GM12878 (cell line): ENCODE data around the gene IQGAP2. TPM values are rescaled to one million over a fixed set of nuclear protein-coding genes. Genes with fewer than 3 reads are reported as not detected.

Source experiments
- ATAC-seq: fragments of 200-7000 bp; cut with Tn5 transposase; 3 replicates; pipeline ENCODE4 v1.9.1; 2020; ENCODE audit warnings: mild to moderate bottlenecking, moderate library complexity
- BruUV-seq: library from RNA; stranded (reverse); fragments of 400-500 nt; replicated peaks from 2 replicates; lab custom pipeline; 2021; lab: Mats Ljungman, UMichigan
- CTCF ChIA-PET: fragments of 300-600 bp; sonication (Branson Sonifier 250); formaldehyde crosslinking; extraction: SDS; loops from one replicate; lab custom pipeline; 2021; ENCODE audit warnings: inconsistent platforms; lab: Yijun Ruan, JAX
- POLR2A ChIA-PET: fragments of 350-600 bp; formaldehyde crosslinking; extraction: SDS; loops from one replicate; lab custom pipeline; 2021; ENCODE audit warnings: inconsistent platforms; lab: Charles Lee
- RAD21 ChIA-PET: fragments of 300-600 bp; sonication (Branson Sonifier 250); formaldehyde crosslinking; loops from one replicate; lab custom pipeline; 2023; ENCODE audit warnings: antibody characterized with exemption; ENCODE audit not compliant: unreplicated experiment; lab: Charles Lee
- SMC1A ChIA-PET: fragments of 300-600 bp; sonication (Branson Sonifier 250); formaldehyde crosslinking; loops from one replicate; lab custom pipeline; 2023; ENCODE audit not compliant: unreplicated experiment, uncharacterized antibody; lab: Charles Lee
- DNase-seq: peaks from one replicate; pipeline ENCODE4 v3.0.0-alpha.2; 2011; ENCODE audit warnings: low read depth, low spot score
- FAIRE-seq: peaks from 3 replicates; lab custom pipeline; 2011; peaks lifted over from hg19 to GRCh38; lab: Jason Lieb, UNC
- H2AFZ ChIP-seq: 2 replicates; pipeline ENCODE4 v1.6.0; 2011; ENCODE audit warnings: low read depth, low read length, control low read depth; ENCODE audit not compliant: control insufficient read depth
- H3K27ac ChIP-seq: 2 replicates; pipeline ENCODE4 v1.5.1; 2011; ENCODE audit warnings: control low read depth; ENCODE audit not compliant: control insufficient read depth, insufficient read depth
- H3K27me3 ChIP-seq, 2 experiments: replicated peaks in 1 of 2; 2 replicates each; pipeline versions ENCODE4 v1.6.0 to v1.6.1; 2011; ENCODE audit warnings: low read length in 1 of 2; ENCODE audit not compliant: control insufficient read depth in 2 of 2, insufficient read depth in 2 of 2
- H3K36me3 ChIP-seq, 2 experiments: 2 replicates each; pipeline ENCODE4 v1.5.1; 2011; ENCODE audit warnings: low read length in 1 of 2; ENCODE audit not compliant: control insufficient read depth in 2 of 2, insufficient read depth in 2 of 2
- H3K4me1 ChIP-seq: 2 replicates; pipeline ENCODE4 v1.6.1; 2011; ENCODE audit warnings: mild to moderate bottlenecking, low read length, moderate library complexity, mixed read lengths; ENCODE audit not compliant: control insufficient read depth, insufficient read depth
- H3K4me2 ChIP-seq: 2 replicates; pipeline ENCODE4 v1.6.0; 2011; ENCODE audit warnings: control low read depth; ENCODE audit not compliant: control insufficient read depth, insufficient read depth
- H3K4me3 ChIP-seq: fragments of 200-600 bp; sonication (generic); 2 replicates; pipeline ENCODE4 v1.5.1; 2016
- H3K79me2 ChIP-seq: 2 replicates; pipeline ENCODE4 v1.6.0; 2011; ENCODE audit warnings: low read length; ENCODE audit not compliant: control insufficient read depth, insufficient read depth
- H3K9ac ChIP-seq: 2 replicates; pipeline ENCODE4 v1.8.0; 2011; ENCODE audit warnings: low read length, control low read depth, mixed read lengths; ENCODE audit not compliant: control insufficient read depth, insufficient read depth
- H3K9me3 ChIP-seq: replicated peaks from 3 replicates; pipeline ENCODE4 v1.5.1; 2011; ENCODE audit warnings: mild to moderate bottlenecking, low read length; ENCODE audit not compliant: control insufficient read depth, insufficient read depth
- H4K20me1 ChIP-seq: 2 replicates; pipeline ENCODE4 v1.6.0; 2011; ENCODE audit not compliant: control insufficient read depth, insufficient read depth
- BCL3 ChIP-seq: IDR thresholded peaks from 2 replicates; pipeline ENCODE4 v1.6.1; 2011; ENCODE audit warnings: borderline replicate concordance, low read depth, mild to moderate bottlenecking, moderate library complexity, low read length; ENCODE audit not compliant: insufficient read depth, poor library complexity, severe bottlenecking
- CEBPZ ChIP-seq: fragments of 150-350 bp; IDR thresholded peaks from 2 replicates; pipeline ENCODE4 v1.6.1; 2016; ENCODE audit warnings: low read depth, low read length
- PAX5 ChIP-seq: IDR thresholded peaks from 2 replicates; pipeline ENCODE4 v1.6.1; 2011; ENCODE audit warnings: low read depth, low read length, borderline replicate concordance
- PKNOX1 ChIP-seq: fragments of 450-650 bp; IDR thresholded peaks from 2 replicates; pipeline ENCODE4 v1.6.1; 2016; ENCODE audit warnings: mild to moderate bottlenecking
- USF2 ChIP-seq: IDR thresholded peaks from 2 replicates; pipeline ENCODE4 v1.6.1; 2011; ENCODE audit warnings: low read depth, low read length, improper control_type of control experiment, borderline replicate concordance
- ZNF592 ChIP-seq: fragments of 450-650 bp; IDR thresholded peaks from 2 replicates; pipeline ENCODE4 v1.6.1; 2017; ENCODE audit warnings: mild to moderate bottlenecking, moderate library complexity
- WGBS: methylation state at CpG from one replicate; pipeline ENCODE4 v1.1.6; 2016; ENCODE audit warnings: low lambda C conversion rate; ENCODE audit not compliant: insufficient replicate concordance, insufficient coverage; ENCODE audit errors: missing lambda C conversion rate; 5-methylcytosine and 5-hydroxymethylcytosine counted together
- in situ Hi-C: fragments of 300-500 bp; cut with MboI; formaldehyde crosslinking; loops from 9 replicates; pipeline ENCODE4 v1.14.3; 2018; ENCODE audit warnings: mixed read lengths
- intact Hi-C: fragments of 100-400 bp; cut with micrococcal nuclease; formaldehyde crosslinking; loops from one replicate; pipeline ENCODE4 v1.14.2; 2022; ENCODE audit not compliant: unreplicated experiment
- polyA plus RNA-seq, 11 experiments: library from polyadenylated mRNA; depleted of rRNA in 4 of 11; unstranded in 6 of 11; stranded (reverse) in 5 of 11; fragments of >200 nt; fragmentation: Nextera tagmentation in 4 of 11; fragmentation: Illumina TruSeq in 1 of 11; extraction: Ambion mirVana in 4 of 11; extraction: Trizol in 1 of 11; gene quantifications; 1 replicate in 1 of 11; 2 replicates in 10 of 11; pipeline versions ENCODE4 v1.2.1 to v1.2.3, GENCODE V29; 2011 to 2016; ENCODE audit warnings: inconsistent platforms in 2 of 11, missing spikeins in 2 of 11, low read depth in 1 of 11
- total RNA-seq, 4 experiments: library from RNA; depleted of rRNA in 3 of 4; stranded (reverse); fragments of >200 nt in 3 of 4; fragmentation: Illumina TruSeq in 1 of 4; extraction: Trizol in 1 of 4; gene quantifications; 2 replicates each; pipeline versions ENCODE4 v1.2.1 to v1.2.3, GENCODE V29; 2013 to 2021

The IQGAP2 gene
- total and polyA plus RNA-seq, 10 of the 15 experiments (the other 5 are each of a cell fraction or from before 2014, with no cell fraction given), result 14.5 to 41.4 (median 21.8) TPM

GRCh38 chr5:76733049-76733417 lies 329.9 kb downstream of the IQGAP2 start (continued):
- TF ChIP-seq CEBPZ, result no peak
- peak; percentile 41 for TF ChIP-seq BCL3

- Histone ChIP-seq H3K36me3 (no peaks in the 10 kb centered on the region), H3K9ac (no peak overlapping the region), H3K4me1 (peaks cover 40% of the 10 kb centered on the region), H3K27me3 (no peaks in the 10 kb centered on the region), H2AFZ (no peak overlapping the region), H3K9me3 (peaks cover under 1% of the 10 kb centered on the region; the same call in 1 of the 3 replicates), H3K27ac (no peak overlapping the region), H4K20me1 (no peaks in the 10 kb centered on the region), H3K79me2 (no peaks in the 10 kb centered on the region), H3K4me3 (no peak overlapping the region), H3K4me2 (no peak overlapping the region)
- CTCF ChIA-PET, result interaction anchor here (0.6 to 12.4 kb wide), 9 partner anchors 9 to 1035 kb away, joined by 3 to 153 read pairs (median 5); no protein-coding TSS in a partner anchor
- RAD21 ChIA-PET, result interaction anchor here (1.6 to 12.3 kb wide), 3 partner anchors 17 to 43 kb away, joined by 3 to 254 read pairs (median 76); partner anchors contain the start of gene F2R
- BruUV-seq, result no TSS peak
- POLR2A ChIA-PET, result interaction anchor here (1.3 to 11.0 kb wide), 2 partner anchors 15 to 19 kb away, joined by 10 to 144 read pairs; no protein-coding TSS in a partner anchor
- intact Hi-C loops, result loop anchor here (10.0 kb wide), 1 partner anchor 331 kb away; the partner anchor contains the start of gene IQGAP2
- FAIRE-seq (no peak), DNase-seq (no peak), ATAC-seq (no peak)
- SMC1A ChIA-PET, result interaction anchor here (1.3 to 8.0 kb wide), 6 partner anchors 9 to 188 kb away, joined by 6 to 206 read pairs (median 13); no protein-coding TSS in a partner anchor
- WGBS, result 83% methylated on average over 4 of the region's 4 CpGs
- in situ Hi-C loops, result no loop called here
- TF ChIP-seq PAX5, result no peak
- TF ChIP-seq ZNF592, result no peak
- TF ChIP-seq USF2, result no peak
- TF ChIP-seq PKNOX1, result peak; percentile 46; the same call in 1 of the 2 replicates
These were observed 332.9 kb downstream of the IQGAP2 start for GRCh38 chr5:76735762-76736545.
